Stimulated activated CD4-positive, alpha-beta T cell treated with anti-CD3 and anti-CD28 coated beads, Interleukin-4, amount 100 ng/mL, for 24 hours (primary cell): ENCODE data around the gene GRK1.

Experiments used
- DNase-seq: peaks from one replicate; pipeline ENCODE4 v3.0.0-alpha.2; 2020

The GRK1 gene

GRCh38 chr13:113632706-113633484 lies 34.1 kb upstream of the GRK1 start:
- no peak for DNase-seq

- no peak for DNase-seq
These were observed 33.5 kb upstream of the GRK1 start for GRCh38 chr13:113633485-113633873.

GRCh38 chr13:113634279-113635047 lies 32.6 kb upstream of the GRK1 start:
- no peak for DNase-seq

- no peak for DNase-seq
These were observed 32.0 kb upstream of the GRK1 start for GRCh38 chr13:113635048-113635420.

- DNase-seq, result no peak
These were observed 31.3 kb upstream of the GRK1 start for GRCh38 chr13:113635709-113636108.

- DNase-seq, result no peak
These were observed 30.6 kb upstream of the GRK1 start for GRCh38 chr13:113636266-113636963.

- DNase-seq, result no peak
These were observed 29.5 kb upstream of the GRK1 start for GRCh38 chr13:113637262-113638160.

- no peak for DNase-seq
These were observed 28.8 kb upstream of the GRK1 start for GRCh38 chr13:113638173-113638746.

GRCh38 chr13:113638806-113639205 lies 28.2 kb upstream of the GRK1 start:
- DNase-seq, result no peak

- DNase-seq, result no peak
These were observed 27.3 kb upstream of the GRK1 start for GRCh38 chr13:113639616-113640262.

GRCh38 chr13:113641426-113641825 lies 25.6 kb upstream of the GRK1 start:
- no peak for DNase-seq

GRCh38 chr13:113642563-113642962 lies 24.5 kb upstream of the GRK1 start:
- no peak for DNase-seq

GRCh38 chr13:113643593-113643992 lies 23.4 kb upstream of the GRK1 start:
- DNase-seq, result no peak

GRCh38 chr13:113644800-113645199 lies 22.2 kb upstream of the GRK1 start:
- no peak for DNase-seq

GRCh38 chr13:113645329-113645728 lies 21.7 kb upstream of the GRK1 start:
- no peak for DNase-seq

GRCh38 chr13:113646376-113646775 lies 20.6 kb upstream of the GRK1 start:
- no peak for DNase-seq

GRCh38 chr13:113646921-113647340 lies 20.1 kb upstream of the GRK1 start:
- DNase-seq, result no peak

GRCh38 chr13:113647351-113648215 lies 19.4 kb upstream of the GRK1 start:
- DNase-seq, result no peak

GRCh38 chr13:113648216-113648610 lies 18.8 kb upstream of the GRK1 start:
- DNase-seq, result no peak

GRCh38 chr13:113649212-113649611 lies 17.8 kb upstream of the GRK1 start:
- DNase-seq, result no peak

- no peak for DNase-seq
These were observed 16.7 kb upstream of the GRK1 start for GRCh38 chr13:113650275-113650674.
